OCI-LY1 (cell line): ENCODE results near the gene POLR2H.

Source experiments
- H2AFZ ChIP-seq: fragments of 200-600 bp; sonication (generic), shearing (Covaris generic); 2 replicates; pipeline ENCODE4 v1.6.0; 2014; ENCODE audit warnings: antibody characterized with exemption, mild to moderate bottlenecking, low read length
- H3F3A ChIP-seq: fragments of 200-600 bp; sonication (generic), shearing (Covaris generic); 2 replicates; pipeline ENCODE4 v1.6.0; 2014; ENCODE audit warnings: mild to moderate bottlenecking, antibody characterized with exemption, low read length, moderate library complexity; ENCODE audit not compliant: insufficient read depth
- H3K27ac ChIP-seq: fragments of 200-600 bp; sonication (generic); 2 replicates; pipeline ENCODE4 v1.5.1; 2014; ENCODE audit warnings: low read length, mixed run types, mild to moderate bottlenecking, low read depth; ENCODE audit not compliant: poor library complexity, severe bottlenecking
- H3K27me3 ChIP-seq: fragments of 200-600 bp; sonication (generic); 2 replicates; pipeline ENCODE4 v1.6.0; 2014; ENCODE audit warnings: antibody characterized with exemption, mild to moderate bottlenecking, low read length, moderate library complexity; ENCODE audit not compliant: insufficient read depth
- H3K36me3 ChIP-seq: fragments of 200-600 bp; sonication (generic); 2 replicates; pipeline ENCODE4 v1.6.1; 2014; ENCODE audit warnings: mild to moderate bottlenecking, antibody characterized with exemption, low read length, moderate library complexity, mixed read lengths; ENCODE audit not compliant: insufficient read depth
- H3K4me1 ChIP-seq: fragments of 200-600 bp; sonication (generic); 2 replicates; pipeline ENCODE4 v1.5.1; 2014; ENCODE audit warnings: mild to moderate bottlenecking, low read length, moderate library complexity; ENCODE audit not compliant: insufficient read depth, severe bottlenecking
- H3K4me2 ChIP-seq: fragments of 200-600 bp; sonication (generic), shearing (Covaris generic); 2 replicates; pipeline ENCODE4 v1.6.1; 2014; ENCODE audit warnings: low read length
- H3K4me3 ChIP-seq: fragments of 200-600 bp; sonication (generic); 2 replicates; pipeline ENCODE4 v1.5.1; 2014; ENCODE audit warnings: low read length, low read depth, mild to moderate bottlenecking, mixed read lengths; ENCODE audit not compliant: poor library complexity, severe bottlenecking
- H3K79me2 ChIP-seq: fragments of 200-600 bp; shearing (Covaris generic); 2 replicates; pipeline ENCODE4 v1.6.1; 2016; ENCODE audit warnings: mixed run types, low read length, mixed read lengths; ENCODE audit not compliant: insufficient read depth
- H3K9ac ChIP-seq: fragments of 200-600 bp; sonication (generic), shearing (Covaris generic); 2 replicates; pipeline ENCODE4 v1.6.1; 2014; ENCODE audit warnings: mild to moderate bottlenecking, low read length, mixed read lengths
- H3K9me2 ChIP-seq: fragments of 200-600 bp; sonication (generic), shearing (Covaris generic); 2 replicates; pipeline ENCODE4 v1.6.1; 2014; ENCODE audit warnings: low read depth, mild to moderate bottlenecking, low read length, mixed read lengths
- H3K9me3 ChIP-seq: fragments of 200-600 bp; shearing (Covaris generic); 2 replicates; pipeline ENCODE4 v1.6.1; 2014; ENCODE audit warnings: low read length, mixed read lengths
- H4K20me1 ChIP-seq: fragments of 200-600 bp; sonication (generic), shearing (Covaris generic); 2 replicates; pipeline ENCODE4 v1.6.0; 2016; ENCODE audit warnings: mild to moderate bottlenecking, low read length; ENCODE audit not compliant: insufficient read depth
- CTCF ChIP-seq: fragments of 200-600 bp; sonication (generic), shearing (Covaris generic); IDR thresholded peaks from 2 replicates; pipeline ENCODE4 v1.5.1; 2017; ENCODE audit warnings: mild to moderate bottlenecking, antibody characterized with exemption, low read length, moderate library complexity, mixed read lengths
- EZH2 ChIP-seq: fragments of 200-600 bp; sonication (generic), shearing (Covaris generic); IDR thresholded peaks from 2 replicates; pipeline ENCODE4 v1.8.0; 2017; ENCODE audit warnings: borderline replicate concordance, mixed run types, mild to moderate bottlenecking, antibody characterized with exemption, low read length, moderate library complexity, mixed read lengths

Gene POLR2H

GRCh38 chr3:184391266-184391665 lies 29.8 kb downstream of the POLR2H start:
- Histone ChIP-seq H3K27me3 (0 out of 2 replicates have a peak, but pooled peaks cover 8% of the 10 kb centered on the region), H3K4me1 (no peaks in the 10 kb centered on the region), H3K27ac (no peak overlapping the region), H3F3A (no peaks in the 10 kb centered on the region), H3K4me3 (no peak overlapping the region), H3K79me2 (no peaks in the 10 kb centered on the region), H2AFZ (no peak overlapping the region), H3K36me3 (no peaks in the 10 kb centered on the region), H3K9ac (no peak overlapping the region), H3K9me3 (no peaks in the 10 kb centered on the region), H3K9me2 (no peaks in the 10 kb centered on the region), H4K20me1 (no peaks in the 10 kb centered on the region), H3K4me2 (no peak overlapping the region)
- TF ChIP-seq EZH2 (no peak), CTCF (no peak)

- Histone ChIP-seq H3K4me1 (no peaks in the 10 kb centered on the region), H3K4me2 (no peak overlapping the region), H3K9ac (no peak overlapping the region), H3K27ac (no peak overlapping the region), H3K4me3 (no peak overlapping the region), H3K27me3 (no peaks in the 10 kb centered on the region), H3K9me2 (no peaks in the 10 kb centered on the region), H3K36me3 (no peaks in the 10 kb centered on the region), H3K79me2 (no peaks in the 10 kb centered on the region), H3F3A (no peaks in the 10 kb centered on the region), H2AFZ (no peak overlapping the region), H4K20me1 (no peaks in the 10 kb centered on the region), H3K9me3 (no peaks in the 10 kb centered on the region)
- no peak for TF ChIP-seq EZH2
- TF ChIP-seq CTCF: no peak
Observed at GRCh38 chr3:184395320-184395660, 33.8 kb downstream of the POLR2H start.

- Histone ChIP-seq H3K4me3 (no peak overlapping the region), H2AFZ (no peak overlapping the region), H3K36me3 (no peaks in the 10 kb centered on the region), H3K27ac (no peak overlapping the region), H3K9ac (no peak overlapping the region), H4K20me1 (no peaks in the 10 kb centered on the region), H3K27me3 (no peaks in the 10 kb centered on the region), H3K4me2 (no peak overlapping the region), H3K79me2 (no peaks in the 10 kb centered on the region), H3K9me3 (no peaks in the 10 kb centered on the region), H3F3A (no peaks in the 10 kb centered on the region), H3K9me2 (no peaks in the 10 kb centered on the region), H3K4me1 (no peaks in the 10 kb centered on the region)
- TF ChIP-seq EZH2 (no peak), CTCF (no peak)
Observed at GRCh38 chr3:184399410-184399809, 37.9 kb downstream of the POLR2H start.
